Panc1 (cell line): ENCODE results near the gene SCD. TPM values are rescaled to one million over a fixed set of nuclear protein-coding genes. Genes with fewer than 3 reads are reported as not detected.
A peak's percentile ranks its signal among the peaks of the same experiment; 100 is the strongest.
"Not testable (repeated sequence)": the region's sequence is repeated elsewhere in the genome, so short reads cannot be mapped to it uniquely, and the experiment has no call there.

Experiments
- ATAC-seq: fragments of 200-7000 bp; cut with Tn5 transposase; 2 replicates; pipeline ENCODE4 v1.9.1; 2020; ENCODE audit warnings: mild to moderate bottlenecking, moderate library complexity
- BruUV-seq: library from RNA; stranded (reverse); fragments of 400-500 nt; replicated peaks from 2 replicates; lab custom pipeline; 2021; lab: Mats Ljungman, UMichigan
- CTCF ChIA-PET: fragments of 300-600 bp; sonication (Branson Sonifier 250); formaldehyde crosslinking; loops from one replicate; lab custom pipeline; 2022; ENCODE audit warnings: antibody characterized with exemption; lab: Charles Lee
- POLR2A ChIA-PET: fragments of 300-600 bp; sonication (Branson Sonifier 250); formaldehyde crosslinking; loops from one replicate; lab custom pipeline; 2022; ENCODE audit warnings: antibody characterized with exemption; lab: Charles Lee
- DNase-seq: peaks from one replicate; pipeline ENCODE4 v3.0.0-alpha.2; 2010; ENCODE audit warnings: low read depth, low spot score
- H3K27ac ChIP-seq: 2 replicates; pipeline ENCODE4 v1.5.1; 2011; ENCODE audit warnings: mild to moderate bottlenecking, low read length, inconsistent platforms
- H3K27me3 ChIP-seq: fragments of 200-500 bp; sonication (Bioruptor generic); 2 replicates; pipeline ENCODE4 v1.6.0; 2014; ENCODE audit warnings: low read length, inconsistent platforms; ENCODE audit not compliant: control insufficient read depth, insufficient read depth
- H3K36me3 ChIP-seq: fragments of 200-500 bp; sonication (Bioruptor generic); 2 replicates; pipeline ENCODE4 v1.5.1; 2014; ENCODE audit warnings: inconsistent platforms, mild to moderate bottlenecking, low read length, moderate library complexity; ENCODE audit not compliant: control insufficient read depth, insufficient read depth
- H3K4me1 ChIP-seq: 2 replicates; pipeline ENCODE4 v1.5.1; 2011; ENCODE audit warnings: inconsistent platforms, mild to moderate bottlenecking, low read length, moderate library complexity; ENCODE audit not compliant: control insufficient read depth, insufficient read depth
- H3K4me3 ChIP-seq, 2 experiments: 2 replicates each; pipeline ENCODE4 v1.5.1; 2011 to 2012; ENCODE audit warnings: low read depth in 2 of 2, low read length in 2 of 2, mild to moderate bottlenecking in 2 of 2, inconsistent platforms in 1 of 2, moderate library complexity in 1 of 2
- H3K9me3 ChIP-seq: fragments of 200-500 bp; sonication (Bioruptor generic); 2 replicates; pipeline ENCODE4 v1.5.1; 2014; ENCODE audit warnings: low read depth, mild to moderate bottlenecking, inconsistent platforms, low read length, moderate library complexity; ENCODE audit not compliant: control insufficient read depth, insufficient read depth
- CTCF ChIP-seq: fragments of 450-650 bp; IDR thresholded peaks from 2 replicates; pipeline ENCODE4 v1.5.1; 2017; ENCODE audit warnings: mild to moderate bottlenecking
- POLR2AphosphoS5 ChIP-seq: IDR thresholded peaks from 2 replicates; pipeline ENCODE4 v1.6.1; 2012; ENCODE audit warnings: mild to moderate bottlenecking, low read depth, low read length, moderate library complexity
- SIN3A ChIP-seq: IDR thresholded peaks from 2 replicates; pipeline ENCODE4 v1.6.1; 2012; ENCODE audit warnings: low read depth, mild to moderate bottlenecking, low read length, moderate library complexity, borderline replicate concordance; ENCODE audit not compliant: insufficient read depth
- TCF7L2 ChIP-seq: IDR thresholded peaks from 2 replicates; pipeline ENCODE4 v1.6.1; 2011; ENCODE audit warnings: mild to moderate bottlenecking, low read depth, low read length, inconsistent platforms
- in situ Hi-C: cut with HindIII; loops from 2 replicates; pipeline ENCODE4 v1.10.0; 2016; ENCODE audit warnings: low sequenced_read_pairs, low pct_unique_long_range_greater_than_20kb
- intact Hi-C: fragments of 100-400 bp; cut with micrococcal nuclease; formaldehyde crosslinking; loops from one replicate; pipeline ENCODE4 v1.10.0; 2022; ENCODE audit not compliant: unreplicated experiment
- total RNA-seq: library from RNA; stranded (reverse); gene quantifications from one replicate; pipeline ENCODE4 v1.2.1, GENCODE V29; 2021; ENCODE audit not compliant: unreplicated experiment
- TF ChIP-seq, protein P1 (sequence below), 2 experiments: IDR thresholded peaks; 2 replicates each; pipeline ENCODE4 v1.6.1; 2011 to 2012; ENCODE audit warnings: low read depth in 2 of 2, control low read depth in 1 of 2, low read length in 1 of 2, mild to moderate bottlenecking in 1 of 2, moderate library complexity in 1 of 2; ENCODE audit not compliant: insufficient read depth in 1 of 2

SCD gene
- total RNA-seq, 1 experiment from 2014 or later: 1,345 TPM

GRCh38 chr10:100373298-100374199 lies 26.5 kb downstream of the SCD start:
- peak; percentile 95 for DNase-seq
- Histone ChIP-seq H3K9me3 (no peaks in the 10 kb centered on the region), H3K27ac (peak overlapping the region; percentile 100), H3K4me3 (peak overlapping the region; percentile 72 to 82), H3K36me3 (peaks cover 3% of the 10 kb centered on the region; the same call in 1 of the 2 replicates), H3K4me1 (peaks cover 41% of the 10 kb centered on the region), H3K27me3 (no peaks in the 10 kb centered on the region)
- TSS peak; percentile 96 for BruUV-seq
- in situ Hi-C loops: no loop called here
- TF ChIP-seq POLR2AphosphoS5 (peak; percentile 78), TCF7L2 (peak; percentile 97), CTCF (no peak), SIN3A (peak; percentile 90; the same call in 1 of the 2 replicates)
- TF ChIP-seq, protein P1, sequence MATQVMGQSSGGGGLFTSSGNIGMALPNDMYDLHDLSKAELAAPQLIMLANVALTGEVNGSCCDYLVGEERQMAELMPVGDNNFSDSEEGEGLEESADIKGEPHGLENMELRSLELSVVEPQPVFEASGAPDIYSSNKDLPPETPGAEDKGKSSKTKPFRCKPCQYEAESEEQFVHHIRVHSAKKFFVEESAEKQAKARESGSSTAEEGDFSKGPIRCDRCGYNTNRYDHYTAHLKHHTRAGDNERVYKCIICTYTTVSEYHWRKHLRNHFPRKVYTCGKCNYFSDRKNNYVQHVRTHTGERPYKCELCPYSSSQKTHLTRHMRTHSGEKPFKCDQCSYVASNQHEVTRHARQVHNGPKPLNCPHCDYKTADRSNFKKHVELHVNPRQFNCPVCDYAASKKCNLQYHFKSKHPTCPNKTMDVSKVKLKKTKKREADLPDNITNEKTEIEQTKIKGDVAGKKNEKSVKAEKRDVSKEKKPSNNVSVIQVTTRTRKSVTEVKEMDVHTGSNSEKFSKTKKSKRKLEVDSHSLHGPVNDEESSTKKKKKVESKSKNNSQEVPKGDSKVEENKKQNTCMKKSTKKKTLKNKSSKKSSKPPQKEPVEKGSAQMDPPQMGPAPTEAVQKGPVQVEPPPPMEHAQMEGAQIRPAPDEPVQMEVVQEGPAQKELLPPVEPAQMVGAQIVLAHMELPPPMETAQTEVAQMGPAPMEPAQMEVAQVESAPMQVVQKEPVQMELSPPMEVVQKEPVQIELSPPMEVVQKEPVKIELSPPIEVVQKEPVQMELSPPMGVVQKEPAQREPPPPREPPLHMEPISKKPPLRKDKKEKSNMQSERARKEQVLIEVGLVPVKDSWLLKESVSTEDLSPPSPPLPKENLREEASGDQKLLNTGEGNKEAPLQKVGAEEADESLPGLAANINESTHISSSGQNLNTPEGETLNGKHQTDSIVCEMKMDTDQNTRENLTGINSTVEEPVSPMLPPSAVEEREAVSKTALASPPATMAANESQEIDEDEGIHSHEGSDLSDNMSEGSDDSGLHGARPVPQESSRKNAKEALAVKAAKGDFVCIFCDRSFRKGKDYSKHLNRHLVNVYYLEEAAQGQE (IDR thresholded peaks at IDR 0.05; ENCODE audit: insufficient read depth in 1 of 2, low read depth in 2 of 2, low read length in 1 of 2): peak; percentile 3 to 37; a peak in 2 of 4 replicates
- intact Hi-C loops: loop anchor here (5.0 kb wide), 1 partner anchor 59 kb away; no protein-coding TSS in a partner anchor
- POLR2A ChIA-PET: interaction anchor here (0.5 to 1.9 kb wide), 18 partner anchors 9 to 1320 kb away, joined by 3 to 13 read pairs (median 4); partner anchors contain the start of genes BLOC1S2, NDUFB8 and SCD
- CTCF ChIA-PET: interaction anchor here (0.6 to 1.2 kb wide), 3 partner anchors 27 to 162 kb away, joined by 4 to 7 read pairs (median 5); partner anchors contain the start of gene HIF1AN
- ATAC-seq: peak; percentile 93

DNA sequence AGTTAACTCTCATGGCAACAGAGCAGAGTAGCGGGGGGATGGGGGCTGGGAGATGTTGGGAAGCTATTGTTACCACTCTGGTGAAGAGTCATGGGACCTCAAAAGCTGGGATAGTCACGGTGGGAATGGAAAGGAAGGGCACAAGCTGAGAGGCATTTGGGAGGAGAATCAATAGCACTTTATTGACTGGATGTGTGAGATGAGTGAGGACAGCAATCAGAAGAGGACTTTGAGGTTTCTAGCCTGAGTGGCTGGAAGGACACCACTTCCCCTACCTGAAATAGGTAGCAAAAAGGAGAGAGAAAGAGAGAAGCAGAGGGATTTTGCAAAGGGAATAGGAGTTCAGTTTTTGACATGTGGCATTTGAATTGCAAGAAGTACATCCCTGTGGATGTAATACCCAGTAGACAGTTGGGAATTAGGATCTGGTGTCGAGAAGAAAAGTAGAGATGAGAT lies 27.2 kb downstream of the SCD start:
- Histone ChIP-seq H3K27me3 (no peaks in the 10 kb centered on the region), H3K27ac (peak overlapping the region; percentile 100), H3K4me1 (peaks cover 41% of the 10 kb centered on the region), H3K4me3 (peak overlapping the region; percentile 72 to 82), H3K36me3 (peaks cover 3% of the 10 kb centered on the region; the same call in 1 of the 2 replicates), H3K9me3 (no peaks in the 10 kb centered on the region)
- ATAC-seq: 0 out of 2 replicates have a peak, but pooled peaks have one; percentile 0
- in situ Hi-C loops: no loop called here
- DNase-seq: no peak
- BruUV-seq: no TSS peak
- TF ChIP-seq SIN3A (no peak), POLR2AphosphoS5 (peak; percentile 7; the same call in 1 of the 2 replicates)
- ChIA-PET CTCF (interaction anchor here (0.9 kb wide), 1 partner anchor 32 kb away, joined by 3 read pairs; no protein-coding TSS in a partner anchor), POLR2A (interaction anchor here (0.6 to 1.9 kb wide), 3 partner anchors 10 to 352 kb away, joined by 3 to 13 read pairs (median 6); no protein-coding TSS in a partner anchor)
- intact Hi-C loops: loop anchor here (5.0 kb wide), 1 partner anchor 58 kb away; no protein-coding TSS in a partner anchor

DNA sequence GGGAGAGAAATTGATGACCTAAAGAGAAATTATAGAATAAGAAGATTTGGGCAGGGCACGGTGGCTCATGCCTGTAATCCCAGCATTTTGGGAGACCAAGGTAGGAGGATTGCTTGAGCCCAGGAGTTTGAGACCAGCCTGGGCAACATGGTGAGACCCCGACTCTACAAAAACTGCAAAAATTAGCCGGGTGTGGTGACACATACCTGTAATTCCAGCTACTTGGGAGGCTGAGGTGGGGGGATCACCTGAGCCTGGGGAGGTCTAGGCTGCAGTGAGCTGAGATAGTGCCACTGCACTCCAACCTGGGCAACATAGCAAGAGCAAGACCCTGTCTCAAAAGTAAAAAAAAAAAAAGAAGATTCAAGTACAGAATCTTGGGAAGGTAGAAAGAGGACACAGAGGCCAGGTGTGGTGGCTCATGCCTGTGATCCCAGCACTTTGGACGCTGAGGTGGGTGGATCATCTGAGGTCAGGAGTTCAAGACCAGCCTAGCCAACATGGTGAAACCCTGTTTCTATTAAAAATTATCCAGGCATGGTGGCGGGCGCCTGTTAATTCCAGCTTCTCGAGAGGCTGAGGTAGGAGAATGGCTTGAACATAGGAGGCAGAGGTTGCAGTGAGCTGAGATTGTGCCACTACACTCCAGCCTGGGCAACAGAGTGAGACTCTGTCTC lies 27.8 kb downstream of the SCD start:
- in situ Hi-C loops, H3K27me3 ChIP-seq, DNase-seq, H3K9me3 ChIP-seq, BruUV-seq, ATAC-seq, H3K36me3 ChIP-seq: not testable (repeated sequence)
- peaks cover 41% of the 10 kb centered on the region for H3K4me1 ChIP-seq
- H3K4me3 ChIP-seq: peak overlapping the region; percentile 72 to 82
- POLR2A ChIA-PET: interaction anchor here (0.6 to 1.9 kb wide), 3 partner anchors 11 to 352 kb away, joined by 3 to 13 read pairs (median 3); no protein-coding TSS in a partner anchor
- peak overlapping the region; percentile 100 for H3K27ac ChIP-seq
- intact Hi-C loops: loop anchor here (5.0 kb wide), 1 partner anchor 57 kb away; no protein-coding TSS in a partner anchor
- CTCF ChIA-PET: interaction anchor here (0.9 kb wide), 1 partner anchor 32 kb away, joined by 3 read pairs; no protein-coding TSS in a partner anchor

DNA sequence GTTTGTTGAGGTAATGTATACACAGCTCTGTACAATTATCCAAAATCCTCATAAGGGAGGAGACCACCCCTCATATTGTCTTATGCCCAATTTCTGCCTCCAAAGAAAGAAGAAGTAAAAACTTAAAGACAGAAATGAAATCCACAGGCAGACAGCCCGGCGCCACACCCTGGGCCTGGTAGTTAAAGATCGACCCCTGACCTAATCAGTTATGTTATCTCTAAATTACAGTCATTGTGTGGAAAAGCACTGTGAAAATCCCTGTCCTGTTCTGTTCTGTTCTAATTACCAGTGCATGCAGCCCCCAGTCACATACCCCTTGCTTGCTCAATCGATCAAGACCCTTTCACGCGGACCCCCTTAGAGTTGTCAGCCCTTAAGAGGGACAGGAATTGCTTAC lies 29.6 kb downstream of the SCD start:
- intact Hi-C loops, in situ Hi-C loops, DNase-seq, POLR2A ChIA-PET, BruUV-seq, ATAC-seq, CTCF ChIA-PET, H3K27me3 ChIP-seq, H3K36me3 ChIP-seq, H3K9me3 ChIP-seq, H3K4me3 ChIP-seq: not testable (repeated sequence)
- Histone ChIP-seq H3K4me1 (peaks cover 24% of the 10 kb centered on the region), H3K27ac (peak overlapping the region; percentile 12; the same call in 1 of the 2 replicates)
